ENCODE results near the gene PFKFB1.

The PFKFB1 gene

GRCh38 chrX:54922547-54922946 is 71.4 kb downstream of the PFKFB1 start:
- no peak for DNase-seq (ENCODE audit: low read depth)

- DNase-seq (ENCODE audit: low read depth) = peak; percentile 32
Measured at GRCh38 chrX:54921427-54922021, 72.5 kb downstream of the PFKFB1 start.

DNA sequence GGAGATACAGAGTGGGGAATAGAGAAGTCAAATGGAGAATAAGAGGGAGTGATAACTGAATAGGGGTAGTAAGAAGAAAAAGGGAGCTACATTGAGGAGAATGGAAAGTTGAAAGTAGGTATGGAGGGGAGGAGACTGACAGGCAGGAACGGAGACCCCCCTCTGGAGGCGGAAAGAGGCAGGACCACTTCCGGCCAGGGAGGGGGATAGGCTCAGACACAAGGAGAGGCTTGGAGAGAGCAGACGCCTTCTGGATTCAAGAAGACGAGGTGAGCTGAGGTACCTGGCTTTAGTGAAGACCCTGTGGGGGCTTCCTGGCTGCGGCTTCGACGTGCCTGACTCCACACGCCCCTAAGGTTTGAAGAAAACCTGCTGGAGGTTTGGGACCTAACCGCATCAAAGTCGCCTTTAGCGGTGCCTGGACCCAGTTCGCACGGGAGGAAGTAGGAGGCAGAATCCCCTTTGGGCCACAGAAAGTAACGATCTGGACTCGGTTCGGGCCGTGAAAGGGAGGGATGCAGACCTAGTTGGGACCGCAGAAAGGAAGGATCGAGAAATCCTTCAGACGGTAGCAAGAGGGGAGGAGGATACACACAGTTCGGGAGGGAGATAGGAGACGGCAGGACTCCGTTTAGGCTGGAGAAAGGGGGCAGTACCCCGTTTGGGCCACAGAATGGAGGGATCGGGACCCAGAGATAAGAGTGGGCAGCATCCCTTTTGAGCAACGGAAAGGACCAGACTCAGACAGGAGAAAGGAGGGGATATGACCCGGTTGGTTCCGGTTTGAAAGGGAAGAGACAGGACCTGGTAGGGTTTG is 73.2 kb downstream of the PFKFB1 start, which contains the start of gene TRO:
TRO (plus strand) TSS at position 215 of the 817 bp plus-strand sequence. CDS start 1,423 bp downstream, outside the sequence.
- no peak for DNase-seq (ENCODE audit: low read depth)

GRCh38 chrX:54909941-54910340 is 84.0 kb downstream of the PFKFB1 start:
- no peak for DNase-seq (ENCODE audit: low read depth)

- DNase-seq (ENCODE audit: low read depth) = no peak
Measured at GRCh38 chrX:54894159-54894558, 99.8 kb downstream of the PFKFB1 start.

GRCh38 chrX:54891573-54891972 is 102.4 kb downstream of the PFKFB1 start:
- peak; percentile 46 for DNase-seq (ENCODE audit: low read depth)

GRCh38 chrX:54885740-54886139 is 108.2 kb downstream of the PFKFB1 start:
- no peak for DNase-seq (ENCODE audit: low read depth)

Data from ELR (cell line).